OCI-LY1 (cell line): Measurements from ENCODE around the gene CRIM1.

Experiments used
- H2AFZ ChIP-seq: fragments of 200-600 bp; sonication (generic), shearing (Covaris generic); 2 replicates; pipeline ENCODE4 v1.6.0; 2014; ENCODE audit warnings: antibody characterized with exemption, mild to moderate bottlenecking, low read length
- H3F3A ChIP-seq: fragments of 200-600 bp; sonication (generic), shearing (Covaris generic); 2 replicates; pipeline ENCODE4 v1.6.0; 2014; ENCODE audit warnings: mild to moderate bottlenecking, antibody characterized with exemption, low read length, moderate library complexity; ENCODE audit not compliant: insufficient read depth
- H3K27ac ChIP-seq: fragments of 200-600 bp; sonication (generic); 2 replicates; pipeline ENCODE4 v1.5.1; 2014; ENCODE audit warnings: low read length, mixed run types, mild to moderate bottlenecking, low read depth; ENCODE audit not compliant: poor library complexity, severe bottlenecking
- H3K27me3 ChIP-seq: fragments of 200-600 bp; sonication (generic); 2 replicates; pipeline ENCODE4 v1.6.0; 2014; ENCODE audit warnings: antibody characterized with exemption, mild to moderate bottlenecking, low read length, moderate library complexity; ENCODE audit not compliant: insufficient read depth
- H3K36me3 ChIP-seq: fragments of 200-600 bp; sonication (generic); 2 replicates; pipeline ENCODE4 v1.6.1; 2014; ENCODE audit warnings: mild to moderate bottlenecking, antibody characterized with exemption, low read length, moderate library complexity, mixed read lengths; ENCODE audit not compliant: insufficient read depth
- H3K4me1 ChIP-seq: fragments of 200-600 bp; sonication (generic); 2 replicates; pipeline ENCODE4 v1.5.1; 2014; ENCODE audit warnings: mild to moderate bottlenecking, low read length, moderate library complexity; ENCODE audit not compliant: insufficient read depth, severe bottlenecking
- H3K4me2 ChIP-seq: fragments of 200-600 bp; sonication (generic), shearing (Covaris generic); 2 replicates; pipeline ENCODE4 v1.6.1; 2014; ENCODE audit warnings: low read length
- H3K4me3 ChIP-seq: fragments of 200-600 bp; sonication (generic); 2 replicates; pipeline ENCODE4 v1.5.1; 2014; ENCODE audit warnings: low read length, low read depth, mild to moderate bottlenecking, mixed read lengths; ENCODE audit not compliant: poor library complexity, severe bottlenecking
- H3K79me2 ChIP-seq: fragments of 200-600 bp; shearing (Covaris generic); 2 replicates; pipeline ENCODE4 v1.6.1; 2016; ENCODE audit warnings: mixed run types, low read length, mixed read lengths; ENCODE audit not compliant: insufficient read depth
- H3K9ac ChIP-seq: fragments of 200-600 bp; sonication (generic), shearing (Covaris generic); 2 replicates; pipeline ENCODE4 v1.6.1; 2014; ENCODE audit warnings: mild to moderate bottlenecking, low read length, mixed read lengths
- H3K9me2 ChIP-seq: fragments of 200-600 bp; sonication (generic), shearing (Covaris generic); 2 replicates; pipeline ENCODE4 v1.6.1; 2014; ENCODE audit warnings: low read depth, mild to moderate bottlenecking, low read length, mixed read lengths
- H3K9me3 ChIP-seq: fragments of 200-600 bp; shearing (Covaris generic); 2 replicates; pipeline ENCODE4 v1.6.1; 2014; ENCODE audit warnings: low read length, mixed read lengths
- H4K20me1 ChIP-seq: fragments of 200-600 bp; sonication (generic), shearing (Covaris generic); 2 replicates; pipeline ENCODE4 v1.6.0; 2016; ENCODE audit warnings: mild to moderate bottlenecking, low read length; ENCODE audit not compliant: insufficient read depth
- EZH2 ChIP-seq: fragments of 200-600 bp; sonication (generic), shearing (Covaris generic); IDR thresholded peaks from 2 replicates; pipeline ENCODE4 v1.8.0; 2017; ENCODE audit warnings: borderline replicate concordance, mixed run types, mild to moderate bottlenecking, antibody characterized with exemption, low read length, moderate library complexity, mixed read lengths
- TF ChIP-seq, protein P1 (sequence below): fragments of 200-600 bp; sonication (generic), shearing (Covaris generic); IDR thresholded peaks from 2 replicates; pipeline ENCODE4 v1.5.1; 2017; ENCODE audit warnings: mild to moderate bottlenecking, antibody characterized with exemption, low read length, moderate library complexity, mixed read lengths

CRIM1 gene

DNA sequence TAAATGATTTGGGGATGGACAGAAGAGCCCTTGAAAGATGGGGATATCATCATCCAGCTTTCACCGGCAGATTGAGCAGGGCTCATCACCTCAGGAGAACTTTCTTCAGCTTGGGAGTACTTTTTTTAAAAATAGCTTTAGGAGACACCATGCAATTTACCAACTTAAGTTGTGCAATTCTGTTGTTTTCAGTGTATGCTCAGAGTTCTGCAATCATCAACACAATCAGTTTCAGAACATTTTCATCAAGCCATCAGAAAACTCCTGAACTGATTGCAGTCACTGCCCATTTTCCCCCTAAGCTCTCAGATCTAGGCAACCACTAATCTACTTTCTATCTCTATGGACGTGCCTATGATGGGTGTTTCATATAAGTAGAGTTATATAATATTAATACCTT, 117.7 kb downstream of the CRIM1 start:
- Histone ChIP-seq H3K9me2 (no peaks in the 10 kb centered on the region), H3K4me1 (no peaks in the 10 kb centered on the region), H3K27ac (no peak overlapping the region), H3K9ac (no peak overlapping the region), H4K20me1 (no peaks in the 10 kb centered on the region), H3F3A (no peaks in the 10 kb centered on the region), H2AFZ (no peak overlapping the region), H3K27me3 (no peaks in the 10 kb centered on the region), H3K9me3 (peaks cover 9% of the 10 kb centered on the region; the same call in 1 of the 2 replicates), H3K4me3 (no peak overlapping the region), H3K4me2 (no peak overlapping the region), H3K36me3 (no peaks in the 10 kb centered on the region), H3K79me2 (no peaks in the 10 kb centered on the region)
- TF ChIP-seq, protein P1, sequence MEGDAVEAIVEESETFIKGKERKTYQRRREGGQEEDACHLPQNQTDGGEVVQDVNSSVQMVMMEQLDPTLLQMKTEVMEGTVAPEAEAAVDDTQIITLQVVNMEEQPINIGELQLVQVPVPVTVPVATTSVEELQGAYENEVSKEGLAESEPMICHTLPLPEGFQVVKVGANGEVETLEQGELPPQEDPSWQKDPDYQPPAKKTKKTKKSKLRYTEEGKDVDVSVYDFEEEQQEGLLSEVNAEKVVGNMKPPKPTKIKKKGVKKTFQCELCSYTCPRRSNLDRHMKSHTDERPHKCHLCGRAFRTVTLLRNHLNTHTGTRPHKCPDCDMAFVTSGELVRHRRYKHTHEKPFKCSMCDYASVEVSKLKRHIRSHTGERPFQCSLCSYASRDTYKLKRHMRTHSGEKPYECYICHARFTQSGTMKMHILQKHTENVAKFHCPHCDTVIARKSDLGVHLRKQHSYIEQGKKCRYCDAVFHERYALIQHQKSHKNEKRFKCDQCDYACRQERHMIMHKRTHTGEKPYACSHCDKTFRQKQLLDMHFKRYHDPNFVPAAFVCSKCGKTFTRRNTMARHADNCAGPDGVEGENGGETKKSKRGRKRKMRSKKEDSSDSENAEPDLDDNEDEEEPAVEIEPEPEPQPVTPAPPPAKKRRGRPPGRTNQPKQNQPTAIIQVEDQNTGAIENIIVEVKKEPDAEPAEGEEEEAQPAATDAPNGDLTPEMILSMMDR, result no peak
- no peak for TF ChIP-seq EZH2

DNA sequence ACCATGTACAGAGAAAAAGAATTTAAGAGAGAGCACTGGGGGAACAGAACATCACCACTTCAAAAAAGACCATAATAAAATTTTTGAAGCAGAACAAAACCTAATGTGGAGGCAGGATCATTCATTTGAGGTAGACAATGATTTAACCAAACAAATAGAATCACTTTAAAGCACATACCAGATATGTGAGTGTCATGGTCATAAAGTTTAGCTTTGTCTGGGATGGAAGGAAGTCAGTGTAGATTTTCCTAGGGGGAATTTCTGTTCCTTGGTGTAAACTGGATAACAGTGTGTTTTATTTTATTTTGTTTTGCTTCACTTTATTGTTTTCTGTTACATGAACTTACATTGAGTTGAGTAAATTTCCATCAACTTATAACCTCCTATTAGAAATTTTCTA, 120.8 kb downstream of the CRIM1 start:
- no peaks in the 10 kb centered on the region for H3K79me2 ChIP-seq

DNA sequence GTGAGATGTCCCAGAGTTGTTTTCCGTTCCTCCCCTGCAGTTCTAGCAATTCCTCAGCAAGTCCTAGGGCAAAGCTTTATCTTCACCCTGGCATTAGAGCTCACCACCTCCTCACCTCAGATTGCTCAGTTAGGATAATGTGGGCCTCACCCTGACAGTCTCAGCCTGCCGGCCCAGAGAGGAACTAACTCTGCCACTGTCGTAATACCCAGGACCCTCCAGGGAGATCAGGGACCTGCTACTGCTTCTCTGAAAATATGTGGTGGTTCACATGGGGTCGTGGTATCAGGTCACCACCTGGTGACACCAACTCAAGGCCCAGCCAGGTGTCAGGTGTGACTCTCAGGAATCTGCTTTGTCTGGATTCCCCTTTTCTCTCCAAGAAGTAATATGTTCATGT, 121.7 kb downstream of the CRIM1 start:
- Histone ChIP-seq H3K4me3 (no peak overlapping the region), H2AFZ (no peak overlapping the region), H3K4me2 (no peak overlapping the region), H3K79me2 (no peaks in the 10 kb centered on the region), H3K9me3 (peaks cover 9% of the 10 kb centered on the region; the same call in 1 of the 2 replicates), H4K20me1 (no peaks in the 10 kb centered on the region), H3K27ac (no peak overlapping the region), H3K4me1 (no peaks in the 10 kb centered on the region), H3K9me2 (no peaks in the 10 kb centered on the region), H3K36me3 (no peaks in the 10 kb centered on the region), H3K27me3 (no peaks in the 10 kb centered on the region), H3K9ac (no peak overlapping the region), H3F3A (no peaks in the 10 kb centered on the region)
- TF ChIP-seq EZH2, result no peak
- TF ChIP-seq, protein P1, result no peak

More for the DNA sequence above, 120.8 kb downstream of the CRIM1 start:
- H3K9me3 ChIP-seq, result peaks cover 9% of the 10 kb centered on the region; the same call in 1 of the 2 replicates
- H3K4me1 ChIP-seq, result no peaks in the 10 kb centered on the region
- no peak overlapping the region for H3K9ac ChIP-seq
- H2AFZ ChIP-seq, result no peak overlapping the region
- no peaks in the 10 kb centered on the region for H3F3A ChIP-seq
- no peak overlapping the region for H3K4me2 ChIP-seq
- no peak overlapping the region for H3K27ac ChIP-seq
- H4K20me1 ChIP-seq, result no peaks in the 10 kb centered on the region
- no peak overlapping the region for H3K4me3 ChIP-seq
- TF ChIP-seq EZH2, result no peak
- TF ChIP-seq, protein P1, result no peak
- no peaks in the 10 kb centered on the region for H3K27me3 ChIP-seq
- H3K9me2 ChIP-seq, result no peaks in the 10 kb centered on the region
- H3K36me3 ChIP-seq, result no peaks in the 10 kb centered on the region
